IMR-90 (cell line): ENCODE results near the gene CFAP161. TPM values are rescaled to one million over a fixed set of nuclear protein-coding genes. Genes with fewer than 3 reads are reported as not detected.

Source experiments
- ATAC-seq: fragments of 200-7000 bp; cut with Tn5 transposase; 2 replicates; pipeline ENCODE4 v1.9.1; 2020; ENCODE audit warnings: low read depth, mild to moderate bottlenecking, moderate library complexity
- BruUV-seq: library from RNA; stranded (reverse); fragments of 400-500 nt; replicated peaks from 2 replicates; lab custom pipeline; 2021; lab: Mats Ljungman, UMichigan
- CTCF ChIA-PET: fragments of 300-600 bp; formaldehyde crosslinking; extraction: SDS; loops from one replicate; lab custom pipeline; 2021; ENCODE audit warnings: antibody characterized with exemption; lab: Yijun Ruan, JAX
- POLR2A ChIA-PET: fragments of 300-600 bp; sonication (Branson Sonifier 250); formaldehyde crosslinking; loops from one replicate; lab custom pipeline; 2022; ENCODE audit warnings: antibody characterized with exemption; ENCODE audit not compliant: unreplicated experiment; lab: Charles Lee
- DNase-seq: peaks from one replicate; pipeline ENCODE4 v3.0.0; 2013
- H2AFZ ChIP-seq: replicated peaks from 2 replicates; pipeline ENCODE3; 2013; ENCODE audit warnings: low read length, mild to moderate bottlenecking; ENCODE audit not compliant: poor library complexity
- H2AK5ac ChIP-seq: 2 replicates; pipeline ENCODE4 v1.6.1; 2013; ENCODE audit warnings: low read depth, low read length, inconsistent platforms
- H2AK9ac ChIP-seq: replicated peaks from 2 replicates; pipeline ENCODE3; 2013; ENCODE audit warnings: mild to moderate bottlenecking, low read depth, low read length, moderate library complexity; ENCODE audit not compliant: poor library complexity
- H2BK120ac ChIP-seq: 2 replicates; pipeline ENCODE4 v1.6.1; 2013; ENCODE audit warnings: low read depth, low read length, inconsistent platforms
- H2BK15ac ChIP-seq: 3 replicates; pipeline ENCODE4 v1.6.1; 2013; ENCODE audit warnings: low read depth, low read length, inconsistent platforms
- H2BK20ac ChIP-seq: 2 replicates; pipeline ENCODE4 v1.6.1; 2013; ENCODE audit warnings: low read depth, mild to moderate bottlenecking, inconsistent platforms, low read length, moderate library complexity
- H2BK5ac ChIP-seq: 2 replicates; pipeline ENCODE4 v1.6.1; 2013; ENCODE audit warnings: mild to moderate bottlenecking, low read depth, low read length, inconsistent platforms; ENCODE audit not compliant: poor library complexity, severe bottlenecking
- H3K14ac ChIP-seq: replicated peaks from 2 replicates; pipeline ENCODE4 v1.6.1; 2013; ENCODE audit warnings: low read depth, low read length, inconsistent platforms
- H3K18ac ChIP-seq: 2 replicates; pipeline ENCODE4 v1.6.1; 2013; ENCODE audit warnings: low read depth, low read length, control low read depth
- H3K23ac ChIP-seq: 2 replicates; pipeline ENCODE4 v1.6.1; 2013; ENCODE audit warnings: low read depth, low read length, inconsistent platforms
- H3K27ac ChIP-seq: 2 replicates; pipeline ENCODE4 v1.5.1; 2013; ENCODE audit warnings: mild to moderate bottlenecking, control low read depth, low read length; ENCODE audit not compliant: insufficient read depth
- H3K27me3 ChIP-seq: 2 replicates; pipeline ENCODE4 v1.6.1; 2013; ENCODE audit warnings: low read length; ENCODE audit not compliant: control insufficient read depth, insufficient read depth
- H3K36me3 ChIP-seq: 2 replicates; pipeline ENCODE4 v1.6.1; 2013; ENCODE audit warnings: low read length, mixed read lengths; ENCODE audit not compliant: control insufficient read depth, insufficient read depth
- H3K4ac ChIP-seq: 2 replicates; pipeline ENCODE4 v1.6.1; 2013; ENCODE audit warnings: low read depth, low read length, inconsistent platforms
- H3K4me1 ChIP-seq: 2 replicates; pipeline ENCODE4 v1.6.1; 2013; ENCODE audit warnings: low read length, mixed read lengths; ENCODE audit not compliant: control insufficient read depth, insufficient read depth
- H3K4me2 ChIP-seq: 2 replicates; pipeline ENCODE4 v1.6.1; 2013; ENCODE audit warnings: low read depth, mild to moderate bottlenecking, control low read depth, low read length, moderate library complexity
- H3K4me3 ChIP-seq: 2 replicates; pipeline ENCODE4 v1.5.1; 2013; ENCODE audit warnings: low read depth, mild to moderate bottlenecking, control low read depth, low read length, moderate library complexity; ENCODE audit not compliant: insufficient read depth
- H3K56ac ChIP-seq: 2 replicates; pipeline ENCODE4 v1.6.1; 2013; ENCODE audit warnings: low read length, inconsistent platforms; ENCODE audit not compliant: insufficient read depth; ENCODE audit errors: extremely low read depth
- H3K79me1 ChIP-seq, 2 experiments: 2 replicates each; pipeline ENCODE4 v1.6.1; 2013; ENCODE audit warnings: low read length in 2 of 2, inconsistent platforms in 1 of 2, low read depth in 1 of 2
- H3K9ac ChIP-seq: 2 replicates; pipeline ENCODE4 v1.6.1; 2013; ENCODE audit warnings: low read depth, low read length, control low read depth
- H3K9me1 ChIP-seq: 2 replicates; pipeline ENCODE4 v1.6.1; 2013; ENCODE audit warnings: low read length, inconsistent platforms; ENCODE audit not compliant: insufficient read depth
- H3K9me3 ChIP-seq: 2 replicates; pipeline ENCODE4 v1.6.1; 2013; ENCODE audit warnings: low read length; ENCODE audit not compliant: control insufficient read depth, insufficient read depth
- H4K20me1 ChIP-seq: 2 replicates; pipeline ENCODE4 v1.6.1; 2013; ENCODE audit warnings: low read length, inconsistent platforms; ENCODE audit not compliant: insufficient read depth
- H4K5ac ChIP-seq: 2 replicates; pipeline ENCODE4 v1.6.1; 2013; ENCODE audit warnings: mild to moderate bottlenecking, low read depth, low read length, control low read depth
- H4K8ac ChIP-seq, 2 experiments: 2 replicates each; pipeline ENCODE4 v1.6.1; 2013; ENCODE audit warnings: low read depth in 2 of 2, low read length in 2 of 2, control low read depth in 1 of 2, inconsistent platforms in 1 of 2
- H4K91ac ChIP-seq: 2 replicates; pipeline ENCODE4 v1.6.1; 2013; ENCODE audit warnings: low read depth, low read length, inconsistent platforms; ENCODE audit not compliant: insufficient read depth
- CEBPB ChIP-seq: IDR thresholded peaks from 2 replicates; pipeline ENCODE4 v1.6.1; 2012; ENCODE audit warnings: low read depth, low read length, improper control_type of control experiment
- MXI1 ChIP-seq: IDR thresholded peaks from 2 replicates; pipeline ENCODE4 v1.6.1; 2012; ENCODE audit warnings: low read depth, mild to moderate bottlenecking, low read length, moderate library complexity, borderline replicate concordance
- NFE2L2 ChIP-seq: fragments of 150-350 bp; IDR thresholded peaks from 2 replicates; pipeline ENCODE4 v1.6.1; 2016; ENCODE audit warnings: low read depth, mild to moderate bottlenecking, low read length
- POLR2A ChIP-seq: IDR thresholded peaks from 2 replicates; pipeline ENCODE4 v1.6.1; 2012; ENCODE audit warnings: mild to moderate bottlenecking, low read depth, low read length
- RAD21 ChIP-seq: IDR thresholded peaks from 2 replicates; pipeline ENCODE4 v1.6.1; 2012; ENCODE audit warnings: low read length, improper control_type of control experiment
- SMC3 ChIP-seq: fragments of 150-350 bp; IDR thresholded peaks from 2 replicates; pipeline ENCODE4 v1.6.1; 2016; ENCODE audit warnings: low read depth, mild to moderate bottlenecking, antibody characterized with exemption, low read length, moderate library complexity
- WGBS, 2 experiments: methylation state at CpG; one replicate each; pipeline versions ENCODE4 v1.1.5 to v1.1.7; 2013; ENCODE audit warnings: missing lambda C conversion rate in 2 of 2; ENCODE audit not compliant: insufficient read length in 1 of 2; ENCODE audit errors: extremely low coverage in 2 of 2; 5-methylcytosine and 5-hydroxymethylcytosine counted together
- dilution Hi-C: fragments of 300-500 bp; cut with HindIII; formaldehyde crosslinking; loops from one replicate; pipeline ENCODE4 v1.14.3; 2018; ENCODE audit warnings: low sequenced_read_pairs; ENCODE audit not compliant: unreplicated experiment
- in situ Hi-C: fragments of 300-500 bp; cut with MboI; formaldehyde crosslinking; loops from 3 replicates; pipeline ENCODE4 v1.14.3; 2019; ENCODE audit warnings: low sequenced_read_pairs, inconsistent platforms, mixed read lengths
- intact Hi-C: fragments of 100-400 bp; cut with micrococcal nuclease; formaldehyde crosslinking; loops from 2 replicates; pipeline ENCODE4 v1.10.0; 2022
- polyA plus RNA-seq, 3 experiments: library from polyadenylated mRNA; depleted of rRNA; stranded (reverse); fragments of >200 nt; gene quantifications; 2 replicates each; pipeline ENCODE4 v1.2.3, GENCODE V29; 2012; ENCODE audit warnings: low replicate concordance in 1 of 3
- total RNA-seq: library from RNA; depleted of rRNA; stranded (reverse); fragments of >200 nt; gene quantifications from 2 replicates; pipeline ENCODE4 v1.2.3, GENCODE V29; 2012

The CFAP161 gene
- total and polyA plus RNA-seq, 2 of the 4 experiments (the other 2 are of a cell fraction) = not detected

- Histone ChIP-seq H3K27ac (no peak overlapping the region), H2AFZ (peak overlapping the region; percentile 39), H3K9ac (no peak overlapping the region), H3K9me3 (no peaks in the 10 kb centered on the region), H4K91ac (peak overlapping the region; percentile 39; the same call in 1 of the 2 replicates), H2BK20ac (peak overlapping the region; percentile 31), H3K23ac (no peak overlapping the region), H2BK15ac (0 out of 3 replicates have a peak overlapping the region, but pooled peaks have one; percentile 34), H4K8ac (0 out of 4 replicates have a peak overlapping the region, but pooled peaks of 1 of the 2 experiments have one; percentile 1), H3K27me3 (peaks cover 2% of the 10 kb centered on the region; the same call in 1 of the 2 replicates), H3K4me2 (no peak overlapping the region), H3K4me1 (peaks cover 14% of the 10 kb centered on the region), H4K20me1 (no peaks in the 10 kb centered on the region), H3K9me1 (peaks cover 12% of the 10 kb centered on the region), H3K4me3 (no peak overlapping the region), H3K36me3 (no peaks in the 10 kb centered on the region), H2AK9ac (no peak overlapping the region), H3K56ac (no peak overlapping the region), H2BK5ac (no peak overlapping the region), H3K4ac (peak overlapping the region; percentile 4), H2AK5ac (peak overlapping the region; percentile 68; the same call in 1 of the 2 replicates), H2BK120ac (peak overlapping the region; percentile 5; the same call in 1 of the 2 replicates), H3K79me1 (no peaks in the 10 kb centered on the region), H3K14ac (peak overlapping the region; percentile 67), H3K18ac (peak overlapping the region; percentile 33; the same call in 1 of the 2 replicates), H4K5ac (no peak overlapping the region; the same call in 1 of the 2 replicates)
- ChIA-PET CTCF (interaction anchor here (0.6 to 7.1 kb wide), 4 partner anchors 9 to 113 kb away, joined by 3 to 117 read pairs (median 4); no protein-coding TSS in a partner anchor), POLR2A (no interaction called here)
- dilution Hi-C loops = no loop called here
- 59% methylated on average over 2 of the region's 4 CpGs; no CpG with 5 or more reads in 1 of the 2 experiments for WGBS, 2 experiments
- intact Hi-C loops = no loop called here
- ATAC-seq (no peak), DNase-seq (peak; percentile 48)
- BruUV-seq = no TSS peak
- no peak for TF ChIP-seq POLR2A
- no peak for TF ChIP-seq SMC3
- no peak for TF ChIP-seq MXI1
- no peak for TF ChIP-seq NFE2L2
- no peak for TF ChIP-seq RAD21
- no peak for TF ChIP-seq CEBPB
- in situ Hi-C loops = loop anchor here (10.0 kb wide), 1 partner anchor 242 kb away; no protein-coding TSS in a partner anchor
Measured at GRCh38 chr15:81152799-81153198, 18.7 kb downstream of the CFAP161 start.
